HepG2 (cell line): Measurements from ENCODE around the gene MMAA.

ENCODE experiments used
- CBX1 ChIP-seq: IDR thresholded peaks from one replicate; pipeline ENCODE4 v1.6.1; 2016; ENCODE audit warnings: antibody characterized with exemption, low read depth
- CEBPZ ChIP-seq: IDR thresholded peaks from 2 replicates; pipeline ENCODE4 v1.6.1; 2012; ENCODE audit warnings: low read length, improper control_type of control experiment
- CTCF ChIP-seq: sonication (generic); formaldehyde crosslinking; IDR thresholded peaks from 2 replicates; pipeline ENCODE4 v1.5.0; 2020; ENCODE audit warnings: mild to moderate bottlenecking, missing genetic modification reagents, moderate library complexity
- EZH2 ChIP-seq: conservative IDR thresholded peaks from 2 replicates; pipeline ENCODE4 v1.6.1; 2012; ENCODE audit warnings: mild to moderate bottlenecking, low read depth, low read length, moderate library complexity
- KDM5B ChIP-seq: sonication (generic); formaldehyde crosslinking; IDR thresholded peaks from 2 replicates; pipeline ENCODE4 v1.4.0; 2020; ENCODE audit warnings: missing genetic modification reagents, mild to moderate bottlenecking, borderline replicate concordance
- REPIN1 ChIP-seq: sonication (generic); formaldehyde crosslinking; IDR thresholded peaks from 2 replicates; pipeline ENCODE4 v1.8.0; 2022; ENCODE audit warnings: missing genetic modification reagents, low read depth, mild to moderate bottlenecking, borderline replicate concordance
- SOX6 ChIP-seq, 2 experiments: fragments of 450-650 bp in 1 of 2; sonication (generic) in 1 of 2; formaldehyde crosslinking in 1 of 2; IDR thresholded peaks; 2 replicates each; pipeline versions ENCODE4 v1.4.0 to v1.6.1; 2017 to 2020; ENCODE audit warnings: antibody characterized with exemption in 1 of 2, mild to moderate bottlenecking in 1 of 2, missing genetic modification reagents in 1 of 2
- SRF ChIP-seq: IDR thresholded peaks from 2 replicates; pipeline ENCODE4 v1.6.1; 2011; ENCODE audit warnings: mild to moderate bottlenecking, low read depth, low read length, moderate library complexity
- TCF7 ChIP-seq: sonication (generic); IDR thresholded peaks from 2 replicates; pipeline ENCODE4 v1.6.1; 2016; ENCODE audit warnings: antibody characterized with exemption, low read depth
- TRIM24 ChIP-seq: sonication (generic); formaldehyde crosslinking; IDR thresholded peaks from 2 replicates; pipeline ENCODE4 v1.8.0; 2022; ENCODE audit warnings: mild to moderate bottlenecking, missing genetic modification reagents
- ZKSCAN1 ChIP-seq: fragments of 150-350 bp; IDR thresholded peaks from 2 replicates; pipeline ENCODE4 v1.6.1; 2014; ENCODE audit warnings: low read length

- TF ChIP-seq SOX6 (IDR thresholded peaks at IDR 0.05) (no peak), SOX6 (CRISPR knock-in tag; IDR thresholded peaks at IDR 0.05) (no peak), SRF (no peak), CTCF (CRISPR knock-in tag) (no peak), KDM5B (no peak), TCF7 (no peak), CEBPZ (no peak), ZKSCAN1 (no peak), CBX1 (no peak), EZH2 (no peak), TRIM24 (CRISPR knock-in tag) (no peak), REPIN1 (CRISPR knock-in tag) (no peak)
Measured at GRCh38 chr4:145709336-145709735, 90.2 kb downstream of the MMAA start.
